ENCODE data around the gene HSPA12A.
A peak's percentile ranks its signal among the peaks of the same experiment; 100 is the strongest.

The HSPA12A gene

GRCh38 chr10:116771101-116771958 is 29.0 kb upstream of the HSPA12A start:
- DNase-seq (ENCODE audit: low read depth): peak; percentile 95

- no peak for DNase-seq (ENCODE audit: low read depth)
Observed at GRCh38 chr10:116770281-116770680, 27.9 kb upstream of the HSPA12A start.

- DNase-seq (ENCODE audit: low read depth): peak; percentile 58
Observed at GRCh38 chr10:116769791-116770190, 27.4 kb upstream of the HSPA12A start.

GRCh38 chr10:116769368-116769767 is 27.0 kb upstream of the HSPA12A start:
- no peak for DNase-seq (ENCODE audit: low read depth)

GRCh38 chr10:116768786-116769185 is 26.4 kb upstream of the HSPA12A start:
- peak; percentile 66 for DNase-seq (ENCODE audit: low read depth)

GRCh38 chr10:116766837-116767634 is 24.7 kb upstream of the HSPA12A start:
- no peak for DNase-seq (ENCODE audit: low read depth)

GRCh38 chr10:116766241-116766827 is 24.0 kb upstream of the HSPA12A start:
- no peak for DNase-seq (ENCODE audit: low read depth)

GRCh38 chr10:116765648-116766081 is 23.3 kb upstream of the HSPA12A start:
- peak; percentile 44 for DNase-seq (ENCODE audit: low read depth)

- no peak for DNase-seq (ENCODE audit: low read depth)
Observed at GRCh38 chr10:116764979-116765378, 22.6 kb upstream of the HSPA12A start.

GRCh38 chr10:116763440-116763839 is 21.1 kb upstream of the HSPA12A start:
- DNase-seq (ENCODE audit: low read depth): no peak

- DNase-seq (ENCODE audit: low read depth): no peak
Observed at GRCh38 chr10:116761883-116762282, 19.5 kb upstream of the HSPA12A start.

- no peak for DNase-seq (ENCODE audit: low read depth)
Observed at GRCh38 chr10:116760919-116761318, 18.6 kb upstream of the HSPA12A start.

- no peak for DNase-seq (ENCODE audit: low read depth)
Observed at GRCh38 chr10:116757246-116757645, 14.9 kb upstream of the HSPA12A start.

GRCh38 chr10:116756277-116756676 is 13.9 kb upstream of the HSPA12A start:
- no peak for DNase-seq (ENCODE audit: low read depth)

- DNase-seq (ENCODE audit: low read depth): no peak
Observed at GRCh38 chr10:116753759-116754158, 11.4 kb upstream of the HSPA12A start.

GRCh38 chr10:116752969-116753665 is 10.8 kb upstream of the HSPA12A start:
- DNase-seq (ENCODE audit: low read depth): no peak

GRCh38 chr10:116752563-116752962 is 10.2 kb upstream of the HSPA12A start:
- peak; percentile 40 for DNase-seq (ENCODE audit: low read depth)

GRCh38 chr10:116748471-116748870 is 6.1 kb upstream of the HSPA12A start:
- no peak for DNase-seq (ENCODE audit: low read depth)

GRCh38 chr10:116748041-116748440 is 5.7 kb upstream of the HSPA12A start:
- peak; percentile 62 for DNase-seq (ENCODE audit: low read depth)

GRCh38 chr10:116747325-116747724 is 5.0 kb upstream of the HSPA12A start:
- DNase-seq (ENCODE audit: low read depth): no peak

- DNase-seq (ENCODE audit: low read depth): no peak
Observed at GRCh38 chr10:116744885-116745284, 2.5 kb upstream of the HSPA12A start.

GRCh38 chr10:116744163-116744753 is 1.9 kb upstream of the HSPA12A start:
- DNase-seq (ENCODE audit: low read depth): no peak
